CD14-positive monocyte (primary cell): Measurements from ENCODE around the gene HSPG2. TPM values are rescaled to one million over a fixed set of nuclear protein-coding genes. Genes with fewer than 3 reads are reported as not detected.

Source experiments
- DNase-seq, 3 donors: peaks; one replicate each; pipeline ENCODE4 v3.0.0-alpha.2; 2011 to 2022
- H2AFZ ChIP-seq: 2 replicates; pipeline ENCODE4 v1.6.0; 2012; ENCODE audit warnings: mild to moderate bottlenecking, low read depth, low read length, inconsistent platforms; ENCODE audit not compliant: insufficient read depth, poor library complexity, severe bottlenecking
- H3K27ac ChIP-seq, 2 donors: 1 replicate in 1 of 2; 2 replicates in 1 of 2; pipeline ENCODE4 v1.5.1; 2012 to 2013; ENCODE audit warnings: low read length in 2 of 2, control low read depth in 1 of 2, inconsistent platforms in 1 of 2, low read depth in 1 of 2, mild to moderate bottlenecking in 1 of 2
- H3K27me3 ChIP-seq, 2 donors: one replicate each; pipeline versions ENCODE4 v1.6.0 to v1.6.1; 2011 to 2013; ENCODE audit warnings: low read length in 2 of 2; ENCODE audit not compliant: control insufficient read depth in 2 of 2, insufficient read depth in 2 of 2
- H3K36me3 ChIP-seq, 2 donors: replicated peaks in 1 of 2; 1 replicate in 1 of 2; 2 replicates in 1 of 2; pipeline versions ENCODE4 v1.5.1 to v1.6.1; 2012 to 2013; ENCODE audit warnings: low read length in 2 of 2, control low read depth in 1 of 2, inconsistent platforms in 1 of 2, mild to moderate bottlenecking in 1 of 2; ENCODE audit not compliant: insufficient read depth in 2 of 2, control insufficient read depth in 1 of 2
- H3K4me1 ChIP-seq, 2 donors: 1 replicate in 1 of 2; 2 replicates in 1 of 2; pipeline versions ENCODE4 v1.5.1 to v1.6.1; 2012 to 2013; ENCODE audit warnings: low read length in 2 of 2, control low read depth in 1 of 2, inconsistent platforms in 1 of 2, mild to moderate bottlenecking in 1 of 2, moderate library complexity in 1 of 2; ENCODE audit not compliant: insufficient read depth in 2 of 2, control insufficient read depth in 1 of 2
- H3K4me2 ChIP-seq: replicated peaks from 2 replicates; pipeline ENCODE3; 2012; ENCODE audit warnings: low read length, moderate library complexity, mild to moderate bottlenecking; ENCODE audit not compliant: poor library complexity, severe bottlenecking; ENCODE audit errors: extremely low read depth
- H3K4me3 ChIP-seq, 3 experiments: fragments of 200-600 bp in 1 of 3; sonication (generic) in 1 of 3; replicated peaks in 1 of 3; 1 replicate in 2 of 3; 2 replicates in 1 of 3; pipeline ENCODE4 v1.5.1; 2011 to 2013; ENCODE audit warnings: low read length in 3 of 3, mild to moderate bottlenecking in 3 of 3, control low read depth in 2 of 3, low read depth in 2 of 3, inconsistent platforms in 1 of 3, moderate library complexity in 1 of 3
- H3K79me2 ChIP-seq: 2 replicates; pipeline ENCODE4 v1.6.0; 2012; ENCODE audit warnings: mild to moderate bottlenecking, control low read depth, inconsistent platforms, low read length, moderate library complexity; ENCODE audit not compliant: insufficient read depth
- H3K9ac ChIP-seq: 2 replicates; pipeline ENCODE4 v1.6.0; 2017; ENCODE audit warnings: low read length, mild to moderate bottlenecking; ENCODE audit not compliant: insufficient read depth, poor library complexity, severe bottlenecking
- H3K9me3 ChIP-seq, 2 donors: replicated peaks in 1 of 2; 1 replicate in 1 of 2; 2 replicates in 1 of 2; pipeline versions ENCODE4 v1.5.1 to v1.6.1; 2012 to 2013; ENCODE audit warnings: low read length in 2 of 2, control low read depth in 1 of 2; ENCODE audit not compliant: control insufficient read depth in 1 of 2, insufficient read depth in 1 of 2
- H4K20me1 ChIP-seq: 2 replicates; pipeline ENCODE4 v1.6.0; 2012; ENCODE audit warnings: mild to moderate bottlenecking, low read length, control low read depth, moderate library complexity; ENCODE audit not compliant: insufficient read depth
- H3K27ac Mint-ChIP-seq, 7 donors: one replicate each; pipeline ENCODE4 v1.8.0; 2020; ENCODE audit warnings: mild to moderate bottlenecking in 7 of 7, mixed read lengths in 7 of 7, moderate library complexity in 6 of 7, inconsistent platforms in 2 of 7
- H3K27me3 Mint-ChIP-seq, 3 donors: one replicate each; pipeline ENCODE4 v1.8.0; 2021 to 2022; ENCODE audit warnings: low read depth in 3 of 3, mild to moderate bottlenecking in 3 of 3, mixed read lengths in 3 of 3, moderate library complexity in 3 of 3, inconsistent platforms in 1 of 3
- H3K36me3 Mint-ChIP-seq, 2 donors: one replicate each; pipeline ENCODE4 v1.8.0; 2020; ENCODE audit warnings: mixed read lengths in 2 of 2, inconsistent platforms in 1 of 2, mild to moderate bottlenecking in 1 of 2
- H3K4me1 Mint-ChIP-seq: one replicate; pipeline ENCODE4 v1.8.0; 2020; ENCODE audit warnings: mild to moderate bottlenecking, mixed read lengths
- H3K4me3 Mint-ChIP-seq, 2 donors: one replicate each; pipeline ENCODE4 v1.8.0; 2020; ENCODE audit warnings: mild to moderate bottlenecking in 2 of 2, mixed read lengths in 2 of 2, moderate library complexity in 1 of 2
- H3K9me3 Mint-ChIP-seq, 7 donors: one replicate each; pipeline ENCODE4 v1.8.0; 2020 to 2022; ENCODE audit warnings: mixed read lengths in 7 of 7, mild to moderate bottlenecking in 6 of 7, moderate library complexity in 6 of 7, inconsistent platforms in 2 of 7
- CTCF ChIP-seq: fragments of 200-600 bp; IDR thresholded peaks from one replicate; pipeline ENCODE4 v1.8.0; 2022; ENCODE audit warnings: antibody characterized with exemption, mild to moderate bottlenecking
- WGBS: methylation state at CpG from one replicate; pipeline ENCODE4 v1.1.5; 2013; ENCODE audit warnings: missing lambda C conversion rate; ENCODE audit not compliant: insufficient coverage; 5-methylcytosine and 5-hydroxymethylcytosine counted together
- intact Hi-C, 2 donors: fragments of 100-400 bp; cut with micrococcal nuclease; formaldehyde crosslinking; loops; one replicate each; pipeline versions ENCODE4 v1.15.0 to v1.15.1; 2023
- polyA plus RNA-seq, 3 donors: library from polyadenylated mRNA; depleted of rRNA in 1 of 3; unstranded in 2 of 3; stranded (reverse) in 1 of 3; fragments of 300-500 nt in 2 of 3; fragments of >200 nt in 1 of 3; fragmentation: Illumina TruSeq in 2 of 3; gene quantifications; 1 replicate in 2 of 3; 2 replicates in 1 of 3; pipeline ENCODE4 v1.2.3, GENCODE V29; 2012 to 2021

Gene HSPG2
- polyA plus RNA-seq, 3 donors = 0.44 TPM; not detected in 2

- Histone ChIP-seq H3K4me2 (peak overlapping the region; percentile 75), H3K9ac (no peak overlapping the region), H3K27ac (no peak overlapping the region), H3K4me1 (peaks cover 28 to 35% of the 10 kb centered on the region in 2 donors), H3K36me3 (no peaks in the 10 kb centered on the region), H3K9me3 (no peaks in the 10 kb centered on the region), H3K27me3 (no peaks in the 10 kb centered on the region), H3K4me3 (peak overlapping the region in 1 of 3 experiments; percentile 72), H4K20me1 (no peaks in the 10 kb centered on the region), H3K79me2 (no peaks in the 10 kb centered on the region), H2AFZ (peak overlapping the region; percentile 83)
- no peaks in the 10 kb centered on the region for H3K9me3 Mint-ChIP-seq
- no peak for DNase-seq
- peaks cover 0 to 3% of the 10 kb centered on the region in 2 donors for H3K36me3 Mint-ChIP-seq
- H3K4me3 Mint-ChIP-seq = peak overlapping the region; percentile 43 to 73
- WGBS = 87% methylated on average over 15 of the region's 15 CpGs
- peaks cover 5 to 12% (median 9%) of the 10 kb centered on the region in 3 donors for H3K27me3 Mint-ChIP-seq
- H3K27ac Mint-ChIP-seq = peak overlapping the region in 1 of 7 donors; percentile 50
- no peak for TF ChIP-seq CTCF
- intact Hi-C loops = loop anchor here (5.0 to 10.0 kb wide), 3 partner anchors 33 to 122 kb away; partner anchors contain the start of genes HSPG2 (in 2 of the 2) and USP48 (in 1 of the 2)
- H3K4me1 Mint-ChIP-seq = peaks cover 31% of the 10 kb centered on the region
Measured at GRCh38 chr1:21814981-21815582, 122.0 kb downstream of the HSPG2 start.

GRCh38 chr1:21814241-21814918 is 122.7 kb downstream of the HSPG2 start:
- no peaks in the 10 kb centered on the region for H4K20me1 ChIP-seq
- H3K27me3 ChIP-seq = no peaks in the 10 kb centered on the region
- H3K36me3 ChIP-seq = no peaks in the 10 kb centered on the region
- H3K79me2 ChIP-seq = no peaks in the 10 kb centered on the region
- peaks cover 28 to 35% of the 10 kb centered on the region in 2 donors for H3K4me1 ChIP-seq
- Mint-ChIP-seq H3K27ac (no peak overlapping the region), H3K4me3 (peak overlapping the region; percentile 73 to 88), H3K36me3 (peaks cover 0 to 3% of the 10 kb centered on the region in 2 donors), H3K9me3 (peaks cover 0 to 1% (median 0%) of the 10 kb centered on the region in 7 donors), H3K4me1 (peaks cover 31% of the 10 kb centered on the region), H3K27me3 (peaks cover 5 to 12% (median 9%) of the 10 kb centered on the region in 3 donors)
- peak overlapping the region; percentile 75 for H3K4me2 ChIP-seq
- no peaks in the 10 kb centered on the region for H3K9me3 ChIP-seq
- H3K4me3 ChIP-seq = peak overlapping the region; percentile 21 to 72 (median 39)
- peak overlapping the region; percentile 57 for H3K9ac ChIP-seq
- no peak overlapping the region for H3K27ac ChIP-seq
- H2AFZ ChIP-seq = peak overlapping the region; percentile 83
- peak; percentile 79 for TF ChIP-seq CTCF
- intact Hi-C loops = loop anchor here in 1 of 2 donors (10.0 kb wide), 1 partner anchor 120 kb away; the partner anchor contains the start of gene HSPG2
- peak; percentile 34 to 50 (median 43) for DNase-seq
- 15% methylated on average over 63 of the region's 65 CpGs for WGBS
